Measurements from ENCODE around the gene APC.

The APC gene

GRCh38 chr5:112737463-112738190 is at the start of gene APC:
TSS of gene APC (plus strand) at chr5:112737885. CDS start at chr5:112754891, 17,006 bp downstream.
- DNase-seq (ENCODE audit: low spot score): peak; percentile 88

- no peak for DNase-seq (ENCODE audit: low spot score)
Measured at GRCh38 chr5:112689155-112689909, 48.4 kb upstream of the APC start.

- DNase-seq (ENCODE audit: low spot score): no peak
Measured at GRCh38 chr5:112690605-112691338, 46.9 kb upstream of the APC start.

GRCh38 chr5:112691339-112691680 is 46.4 kb upstream of the APC start:
- DNase-seq (ENCODE audit: low spot score): no peak

GRCh38 chr5:112691758-112692157 is 45.9 kb upstream of the APC start:
- DNase-seq (ENCODE audit: low spot score): no peak

GRCh38 chr5:112692472-112692871 is 45.2 kb upstream of the APC start:
- no peak for DNase-seq (ENCODE audit: low spot score)

GRCh38 chr5:112693301-112693700 is 44.4 kb upstream of the APC start:
- DNase-seq (ENCODE audit: low spot score): no peak

- no peak for DNase-seq (ENCODE audit: low spot score)
Measured at GRCh38 chr5:112694853-112695709, 42.6 kb upstream of the APC start.

- no peak for DNase-seq (ENCODE audit: low spot score)
Measured at GRCh38 chr5:112696786-112697185, 40.9 kb upstream of the APC start.

GRCh38 chr5:112697322-112697721 is 40.4 kb upstream of the APC start:
- no peak for DNase-seq (ENCODE audit: low spot score)

GRCh38 chr5:112697833-112698232 is 39.9 kb upstream of the APC start:
- no peak for DNase-seq (ENCODE audit: low spot score)

- DNase-seq (ENCODE audit: low spot score): no peak
Measured at GRCh38 chr5:112703866-112704820, 33.5 kb upstream of the APC start.

- DNase-seq (ENCODE audit: low spot score): no peak
Measured at GRCh38 chr5:112706446-112707016, 31.2 kb upstream of the APC start.

GRCh38 chr5:112707187-112708102 is 30.2 kb upstream of the APC start:
- DNase-seq (ENCODE audit: low spot score): peak; percentile 99

GRCh38 chr5:112708103-112708622 is 29.5 kb upstream of the APC start:
- DNase-seq (ENCODE audit: low spot score): no peak

GRCh38 chr5:112709416-112709815 is 28.3 kb upstream of the APC start:
- DNase-seq (ENCODE audit: low spot score): no peak

- no peak for DNase-seq (ENCODE audit: low spot score)
Measured at GRCh38 chr5:112710896-112711295, 26.8 kb upstream of the APC start.

- no peak for DNase-seq (ENCODE audit: low spot score)
Measured at GRCh38 chr5:112711436-112711835, 26.2 kb upstream of the APC start.

GRCh38 chr5:112713206-112713605 is 24.5 kb upstream of the APC start:
- DNase-seq (ENCODE audit: low spot score): no peak

Measured in germinal center (tissue), 1 donor.